GM18907 (cell line): ENCODE results near the gene CACNA1C.
A peak's percentile ranks its signal among the peaks of the same experiment; 100 is the strongest.

Experiments
- ATAC-seq: cut with Tn5 transposase; IDR thresholded peaks from one replicate; pipeline ENCODE4 v1.9.1; 2021; ENCODE audit warnings: mild to moderate bottlenecking, moderate library complexity; ENCODE audit not compliant: unreplicated experiment

The CACNA1C gene

GRCh38 chr12:2052826-2053678, at the start of gene CACNA1C:
CACNA1C (plus strand) TSS chr12:2052987; CDS start chr12:2053563, 576 bp downstream.
- ATAC-seq, result no peak

GRCh38 chr12:2003676-2004112, 49.1 kb upstream of the CACNA1C start:
- no peak for ATAC-seq

- ATAC-seq, result peak; percentile 96
Observed at GRCh38 chr12:2004113-2004929, 48.5 kb upstream of the CACNA1C start, which contains the start of gene DCP1B. DCP1B (minus strand) TSS chr12:2004457; CDS start chr12:2004431, 26 bp downstream.

GRCh38 chr12:2008677-2009076, 44.1 kb upstream of the CACNA1C start:
- no peak for ATAC-seq

- ATAC-seq, result no peak
Observed at GRCh38 chr12:2009623-2010022, 43.2 kb upstream of the CACNA1C start.

- ATAC-seq, result no peak
Observed at GRCh38 chr12:2011643-2012607, 40.9 kb upstream of the CACNA1C start.

GRCh38 chr12:2013086-2013485, 39.7 kb upstream of the CACNA1C start:
- no peak for ATAC-seq

- ATAC-seq, result no peak
Observed at GRCh38 chr12:2013527-2014223, 39.1 kb upstream of the CACNA1C start.

GRCh38 chr12:2014231-2014630, 38.6 kb upstream of the CACNA1C start:
- ATAC-seq, result no peak

GRCh38 chr12:2016862-2017545, 35.8 kb upstream of the CACNA1C start:
- ATAC-seq, result no peak

GRCh38 chr12:2017546-2018337, 35.0 kb upstream of the CACNA1C start:
- no peak for ATAC-seq

- ATAC-seq, result no peak
Observed at GRCh38 chr12:2018391-2018790, 34.4 kb upstream of the CACNA1C start.

GRCh38 chr12:2019126-2019525, 33.7 kb upstream of the CACNA1C start:
- ATAC-seq, result no peak

- no peak for ATAC-seq
Observed at GRCh38 chr12:2020511-2020910, 32.3 kb upstream of the CACNA1C start.

GRCh38 chr12:2023365-2023764, 29.4 kb upstream of the CACNA1C start:
- no peak for ATAC-seq

GRCh38 chr12:2027351-2027750, 25.4 kb upstream of the CACNA1C start:
- no peak for ATAC-seq

- no peak for ATAC-seq
Observed at GRCh38 chr12:2029851-2030250, 22.9 kb upstream of the CACNA1C start.

- no peak for ATAC-seq
Observed at GRCh38 chr12:2032506-2032905, 20.3 kb upstream of the CACNA1C start.
